MCF 10A (cell line): ENCODE results near the gene SLC6A8. TPM values are rescaled to one million over a fixed set of nuclear protein-coding genes. Genes with fewer than 3 reads are reported as not detected.
"Not testable (repeated sequence)": the region's sequence is repeated elsewhere in the genome, so short reads cannot be mapped to it uniquely, and the experiment has no call there.

Source experiments
- BruUV-seq: library from RNA; stranded (reverse); fragments of 400-500 nt; replicated peaks from 2 replicates; lab custom pipeline; 2021; lab: Mats Ljungman, UMichigan
- CTCF ChIA-PET: fragments of 300-600 bp; sonication (Branson Sonifier 250); formaldehyde crosslinking; extraction: SDS; loops from one replicate; lab custom pipeline; 2021; ENCODE audit warnings: antibody characterized with exemption, inconsistent platforms; lab: Yijun Ruan, JAX
- POLR2A ChIA-PET: fragments of 300-600, 350-650 bp; sonication (Branson Sonifier 250); formaldehyde crosslinking; extraction: SDS; loops from one replicate; lab custom pipeline; 2020; ENCODE audit warnings: antibody characterized with exemption, inconsistent platforms; lab: Yijun Ruan, JAX
- DNase-seq: peaks from one replicate; pipeline ENCODE4 v3.0.0-alpha.2; 2018; ENCODE audit not compliant: unreplicated experiment
- H3K27ac Mint-ChIP-seq: one replicate; pipeline ENCODE4 v1.8.0; 2022; ENCODE audit warnings: mild to moderate bottlenecking, low read depth, mixed read lengths; ENCODE audit not compliant: unreplicated experiment
- H3K27me3 Mint-ChIP-seq: one replicate; pipeline ENCODE4 v1.8.0; 2022; ENCODE audit warnings: mixed read lengths; ENCODE audit not compliant: insufficient read depth, unreplicated experiment
- H3K36me3 Mint-ChIP-seq: one replicate; pipeline ENCODE4 v1.8.0; 2022; ENCODE audit warnings: mild to moderate bottlenecking, moderate library complexity, mixed read lengths; ENCODE audit not compliant: insufficient read depth, unreplicated experiment
- H3K4me1 Mint-ChIP-seq: one replicate; pipeline ENCODE4 v1.8.0; 2022; ENCODE audit warnings: mixed read lengths; ENCODE audit not compliant: insufficient read depth, unreplicated experiment
- H3K4me3 Mint-ChIP-seq: one replicate; pipeline ENCODE4 v1.8.0; 2022; ENCODE audit warnings: mild to moderate bottlenecking, moderate library complexity, mixed read lengths; ENCODE audit not compliant: unreplicated experiment
- H3K9me3 Mint-ChIP-seq: one replicate; pipeline ENCODE4 v1.8.0; 2022; ENCODE audit warnings: mixed read lengths; ENCODE audit not compliant: unreplicated experiment
- intact Hi-C: fragments of 100-400 bp; cut with micrococcal nuclease; formaldehyde crosslinking; loops from 2 replicates; pipeline ENCODE4 v1.14.1; 2022
- total RNA-seq: library from RNA; stranded (reverse); gene quantifications from 2 replicates; pipeline ENCODE4 v1.2.3, GENCODE V29; 2022
- TF ChIP-seq, protein P1 (sequence below): fragments of 200-600 bp; IDR thresholded peaks from one replicate; pipeline ENCODE4 v1.8.0; 2022; ENCODE audit warnings: antibody characterized with exemption, mild to moderate bottlenecking; ENCODE audit not compliant: unreplicated experiment

SLC6A8 gene
- total RNA-seq, 1 experiment from 2014 or later = 66.6 TPM

DNA sequence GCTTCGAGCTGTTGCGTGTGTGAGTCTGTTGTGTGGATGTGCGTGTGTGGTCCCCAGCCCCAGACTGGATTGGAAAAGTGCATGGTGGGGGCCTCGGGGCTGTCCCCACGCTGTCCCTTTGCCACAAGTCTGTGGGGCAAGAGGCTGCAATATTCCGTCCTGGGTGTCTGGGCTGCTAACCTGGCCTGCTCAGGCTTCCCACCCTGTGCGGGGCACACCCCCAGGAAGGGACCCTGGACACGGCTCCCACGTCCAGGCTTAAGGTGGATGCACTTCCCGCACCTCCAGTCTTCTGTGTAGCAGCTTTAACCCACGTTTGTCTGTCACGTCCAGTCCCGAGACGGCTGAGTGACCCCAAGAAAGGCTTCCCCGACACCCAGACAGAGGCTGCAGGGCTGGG, 8.4 kb downstream of the SLC6A8 start:
- intact Hi-C loops = no loop called here
- Mint-ChIP-seq H3K4me1 (peaks cover 8% of the 10 kb centered on the region), H3K27me3 (no peaks in the 10 kb centered on the region), H3K36me3 (peaks cover 31% of the 10 kb centered on the region), H3K4me3 (no peak overlapping the region), H3K9me3 (no peaks in the 10 kb centered on the region), H3K27ac (no peak overlapping the region)
- ChIA-PET CTCF (no interaction called here), POLR2A (no interaction called here)
- BruUV-seq = no TSS peak
- TF ChIP-seq, protein P1, sequence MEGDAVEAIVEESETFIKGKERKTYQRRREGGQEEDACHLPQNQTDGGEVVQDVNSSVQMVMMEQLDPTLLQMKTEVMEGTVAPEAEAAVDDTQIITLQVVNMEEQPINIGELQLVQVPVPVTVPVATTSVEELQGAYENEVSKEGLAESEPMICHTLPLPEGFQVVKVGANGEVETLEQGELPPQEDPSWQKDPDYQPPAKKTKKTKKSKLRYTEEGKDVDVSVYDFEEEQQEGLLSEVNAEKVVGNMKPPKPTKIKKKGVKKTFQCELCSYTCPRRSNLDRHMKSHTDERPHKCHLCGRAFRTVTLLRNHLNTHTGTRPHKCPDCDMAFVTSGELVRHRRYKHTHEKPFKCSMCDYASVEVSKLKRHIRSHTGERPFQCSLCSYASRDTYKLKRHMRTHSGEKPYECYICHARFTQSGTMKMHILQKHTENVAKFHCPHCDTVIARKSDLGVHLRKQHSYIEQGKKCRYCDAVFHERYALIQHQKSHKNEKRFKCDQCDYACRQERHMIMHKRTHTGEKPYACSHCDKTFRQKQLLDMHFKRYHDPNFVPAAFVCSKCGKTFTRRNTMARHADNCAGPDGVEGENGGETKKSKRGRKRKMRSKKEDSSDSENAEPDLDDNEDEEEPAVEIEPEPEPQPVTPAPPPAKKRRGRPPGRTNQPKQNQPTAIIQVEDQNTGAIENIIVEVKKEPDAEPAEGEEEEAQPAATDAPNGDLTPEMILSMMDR = no peak
- no peak for DNase-seq

DNA sequence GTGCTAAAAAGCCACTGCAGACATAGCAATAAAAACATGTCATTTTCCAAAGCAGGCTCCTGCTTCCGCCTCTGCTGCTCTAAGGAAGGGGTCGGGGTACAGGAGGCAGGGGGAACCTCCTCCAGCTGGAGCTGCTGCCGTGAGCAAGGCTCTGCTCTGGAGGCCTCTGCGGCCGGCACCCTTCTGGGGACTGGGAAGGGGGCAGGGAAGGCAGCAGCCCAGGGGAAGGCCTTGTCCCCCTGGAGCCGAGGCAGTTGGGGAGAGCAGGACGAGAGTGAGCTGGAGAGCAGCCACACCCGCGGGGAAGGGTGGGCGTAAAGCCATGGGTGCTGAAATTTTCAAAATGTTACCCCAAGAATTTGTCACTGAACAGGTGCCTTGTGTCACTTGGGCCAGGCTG, 8.8 kb downstream of the SLC6A8 start:
- H3K4me3 Mint-ChIP-seq, CTCF ChIA-PET, BruUV-seq, H3K27me3 Mint-ChIP-seq, H3K4me1 Mint-ChIP-seq, POLR2A ChIA-PET, DNase-seq, H3K9me3 Mint-ChIP-seq, intact Hi-C loops, H3K27ac Mint-ChIP-seq: not testable (repeated sequence)
- peaks cover 33% of the 10 kb centered on the region for H3K36me3 Mint-ChIP-seq

DNA sequence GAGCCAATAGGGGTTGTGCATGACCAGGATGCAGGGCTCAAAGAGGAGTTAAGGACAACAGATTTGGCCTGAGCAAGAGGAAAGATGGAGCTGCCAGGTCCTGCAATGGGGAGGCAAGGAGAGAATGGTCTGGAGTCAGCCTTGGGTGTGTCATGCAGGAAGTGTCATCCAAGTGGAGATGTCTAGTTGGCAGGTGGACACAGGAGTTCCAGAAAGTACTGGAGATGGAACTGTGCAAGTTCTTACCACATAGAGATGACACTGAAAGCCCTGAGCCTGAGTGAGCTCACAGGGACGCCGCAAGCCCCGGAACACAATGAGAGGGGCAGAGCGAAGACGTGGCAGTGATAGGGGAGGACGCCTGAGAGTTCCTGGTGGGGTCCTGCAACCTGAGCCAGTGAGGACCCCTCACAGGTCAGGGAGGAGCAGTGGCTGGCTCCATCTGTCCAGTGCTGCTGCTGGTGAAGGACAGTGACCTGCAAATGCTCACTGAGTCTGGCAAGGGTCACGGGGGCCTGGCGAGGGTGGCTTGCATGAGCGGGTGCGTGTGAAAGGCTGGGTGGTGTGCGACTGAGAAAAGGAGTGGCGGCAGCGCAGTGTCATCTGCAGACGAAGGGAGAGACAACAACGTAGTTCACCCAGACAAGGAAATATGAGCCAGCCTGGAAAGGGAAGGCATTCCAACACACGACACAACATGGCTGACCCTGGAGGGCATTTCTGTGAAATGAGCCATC, 9.4 kb downstream of the SLC6A8 start:
- H3K4me3 Mint-ChIP-seq, intact Hi-C loops, BruUV-seq, H3K4me1 Mint-ChIP-seq, POLR2A ChIA-PET, H3K27me3 Mint-ChIP-seq, H3K27ac Mint-ChIP-seq, DNase-seq, CTCF ChIA-PET, H3K9me3 Mint-ChIP-seq: not testable (repeated sequence)
- H3K36me3 Mint-ChIP-seq = peaks cover 35% of the 10 kb centered on the region

DNA sequence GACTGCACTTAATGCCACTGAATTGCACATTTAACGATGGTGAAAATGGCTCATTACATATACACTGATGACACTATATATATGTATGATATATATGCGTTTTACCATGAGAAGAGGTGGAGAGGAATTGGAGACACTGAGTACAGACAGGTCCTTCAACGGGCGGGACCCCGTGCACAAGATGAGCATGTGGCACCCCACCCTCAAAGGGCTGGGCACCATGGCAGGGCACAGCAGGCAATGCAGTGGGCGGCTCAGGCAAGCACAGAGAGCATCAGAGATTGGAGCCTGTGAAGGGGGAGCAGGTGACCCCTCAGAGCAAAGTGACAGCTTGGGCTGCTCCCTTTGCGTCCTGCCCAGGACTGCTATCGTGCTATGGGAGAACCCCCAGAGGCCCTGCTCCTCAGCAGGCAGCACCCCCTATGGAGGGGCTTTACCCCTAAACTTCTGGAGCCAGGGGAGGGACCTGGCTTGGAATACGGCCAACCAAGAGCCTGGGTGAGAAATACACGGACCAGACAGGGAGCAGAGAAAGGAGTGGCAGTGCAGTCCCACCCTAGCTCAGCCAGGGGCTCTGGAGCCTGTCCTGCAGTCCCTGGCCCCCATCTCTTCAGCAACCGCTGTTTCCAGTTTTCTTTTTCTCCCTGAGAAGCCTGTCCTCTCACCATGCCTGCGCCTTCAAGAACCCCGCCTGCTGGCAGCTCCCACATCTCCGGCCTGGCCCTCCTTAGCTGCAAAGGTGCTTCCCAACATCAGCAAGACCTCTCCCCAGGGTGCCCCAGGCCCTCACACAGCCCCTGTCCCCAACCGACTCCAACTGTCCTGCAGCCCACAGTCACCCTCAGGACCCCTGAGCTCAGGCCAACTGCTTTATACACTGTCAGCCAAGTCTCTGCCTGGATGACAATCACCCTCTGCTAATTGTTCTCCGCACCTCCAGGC, 10.5 kb downstream of the SLC6A8 start:
- TF ChIP-seq, protein P1 = no peak
- CTCF ChIA-PET = interaction anchor here (0.7 to 1.8 kb wide), 2 partner anchors 13 to 159 kb away, joined by 3 to 6 read pairs; no protein-coding TSS in a partner anchor
- Mint-ChIP-seq H3K27me3 (no peaks in the 10 kb centered on the region), H3K4me1 (peaks cover 8% of the 10 kb centered on the region), H3K9me3 (no peaks in the 10 kb centered on the region), H3K4me3 (no peak overlapping the region), H3K36me3 (peaks cover 40% of the 10 kb centered on the region), H3K27ac (no peak overlapping the region)
- no peak for DNase-seq
- intact Hi-C loops = no loop called here
- BruUV-seq = no TSS peak
- POLR2A ChIA-PET = interaction anchor here (0.7 to 1.3 kb wide), 2 partner anchors 16 to 91 kb away, joined by 3 read pairs; no protein-coding TSS in a partner anchor

DNA sequence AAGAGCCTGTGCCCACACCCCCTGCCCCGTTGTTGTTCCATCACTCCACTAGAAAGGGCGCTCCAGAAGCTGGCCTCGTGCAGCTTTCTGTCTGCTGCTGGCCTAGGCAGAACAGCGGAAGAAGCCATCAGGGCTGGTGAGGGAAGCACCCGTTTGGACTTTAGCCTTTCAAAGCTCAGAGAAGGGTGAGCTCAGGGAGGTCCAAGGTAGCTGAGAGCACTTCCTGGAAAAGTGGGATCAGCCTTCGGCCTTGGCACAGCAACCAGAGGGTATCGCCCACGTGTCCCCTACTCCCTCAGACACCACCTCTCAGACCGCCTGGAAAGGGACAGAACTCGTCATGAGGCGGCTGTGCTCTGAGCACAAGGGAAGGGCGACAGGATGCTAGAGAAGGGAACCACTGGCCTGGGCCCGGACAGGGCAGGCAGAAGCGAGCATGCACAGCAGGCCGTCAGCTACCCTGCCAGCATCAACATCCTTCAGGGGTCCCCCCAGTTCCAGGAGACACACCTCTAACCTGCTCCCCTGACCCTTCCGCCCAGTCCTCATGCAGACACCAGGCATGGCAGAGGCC, 11.6 kb downstream of the SLC6A8 start:
- H3K4me3 Mint-ChIP-seq, BruUV-seq, H3K27me3 Mint-ChIP-seq, H3K27ac Mint-ChIP-seq, H3K4me1 Mint-ChIP-seq, H3K9me3 Mint-ChIP-seq, DNase-seq, intact Hi-C loops: not testable (repeated sequence)
- ChIA-PET CTCF (interaction anchor here (1.8 kb wide), 1 partner anchor 160 kb away, joined by 6 read pairs; no protein-coding TSS in a partner anchor), POLR2A (interaction anchor here (0.7 to 1.3 kb wide), 2 partner anchors 17 to 92 kb away, joined by 3 read pairs; no protein-coding TSS in a partner anchor)
- H3K36me3 Mint-ChIP-seq = peaks cover 44% of the 10 kb centered on the region

DNA sequence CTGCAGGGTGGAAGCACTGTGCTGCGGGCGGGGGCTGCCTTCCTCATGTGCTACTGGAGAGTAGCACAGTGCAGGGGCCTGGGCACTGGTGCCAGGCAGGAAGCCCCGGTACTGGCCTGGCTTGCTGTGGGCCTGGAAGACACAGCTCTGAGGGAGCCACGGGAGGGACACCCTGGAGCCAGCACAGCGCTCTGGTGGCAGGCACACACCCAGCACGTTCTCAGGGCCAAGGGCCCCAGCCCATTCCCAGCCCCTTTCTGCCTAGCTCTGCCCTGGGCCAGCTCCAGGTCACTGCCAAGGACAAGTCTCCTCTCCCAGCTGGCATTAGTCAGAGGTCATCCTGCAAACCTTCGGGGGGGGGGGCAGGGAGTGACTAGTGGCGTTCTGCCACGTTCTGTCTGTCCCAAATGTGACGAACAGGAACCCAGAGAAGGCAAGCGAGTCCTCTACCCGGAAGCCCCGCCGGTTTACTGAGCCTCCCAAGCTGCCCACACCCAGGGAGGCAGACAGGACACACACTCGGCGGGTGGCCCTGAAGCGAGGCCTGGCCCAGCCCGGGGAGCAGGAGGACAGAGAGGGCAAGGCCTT, 12.2 kb downstream of the SLC6A8 start:
- BruUV-seq, intact Hi-C loops, H3K4me1 Mint-ChIP-seq, H3K4me3 Mint-ChIP-seq, H3K27ac Mint-ChIP-seq, H3K9me3 Mint-ChIP-seq, DNase-seq, H3K27me3 Mint-ChIP-seq, POLR2A ChIA-PET: not testable (repeated sequence)
- CTCF ChIA-PET = interaction anchor here (0.7 to 1.8 kb wide), 2 partner anchors 161 to 170 kb away, joined by 3 to 6 read pairs; no protein-coding TSS in a partner anchor
- peaks cover 44% of the 10 kb centered on the region for H3K36me3 Mint-ChIP-seq
